HepG2 (cell line): ENCODE data around the gene MITF. TPM values are rescaled to one million over a fixed set of nuclear protein-coding genes. Genes with fewer than 3 reads are reported as not detected.

Experiments
- ATAC-seq: fragments of 200-7000 bp; cut with Tn5 transposase; 3 replicates; pipeline ENCODE4 v1.9.1; 2020; ENCODE audit warnings: mild to moderate bottlenecking, moderate library complexity
- BruUV-seq: library from RNA; stranded (reverse); fragments of 400-500 nt; replicated peaks from 2 replicates; lab custom pipeline; 2021; lab: Mats Ljungman, UMichigan
- CTCF ChIA-PET: fragments of 300-600 bp; formaldehyde crosslinking; extraction: SDS; loops from one replicate; lab custom pipeline; 2021; ENCODE audit warnings: low total read pairs, inconsistent platforms, low intra/inter-chr PET ratio; lab: Yijun Ruan, JAX
- POLR2A ChIA-PET: fragments of 350-600 bp; sonication (Branson Sonifier 250); formaldehyde crosslinking; loops from one replicate; lab custom pipeline; 2020; ENCODE audit warnings: antibody characterized with exemption, inconsistent platforms; lab: Yijun Ruan, JAX
- DNase-seq: peaks from one replicate; pipeline ENCODE4 v3.0.0-alpha.2; 2015; ENCODE audit warnings: low spot score
- FAIRE-seq: peaks from 3 replicates; lab custom pipeline; 2011; peaks lifted over from hg19 to GRCh38; lab: Jason Lieb, UNC
- H2AFZ ChIP-seq: one replicate; pipeline ENCODE4 v1.6.1; 2011; ENCODE audit warnings: low read length, inconsistent platforms
- H3K27ac ChIP-seq: fragments of 300-600 bp; 3 replicates; pipeline ENCODE4 v1.8.0; 2011; ENCODE audit warnings: mixed run types, mild to moderate bottlenecking, mixed read lengths, low read length, inconsistent platforms; ENCODE audit not compliant: insufficient read depth; ENCODE audit errors: extremely low read length
- H3K27me3 ChIP-seq, 2 experiments: fragments of 200-600 bp in 1 of 2; 2 replicates in 1 of 2; 3 replicates in 1 of 2; pipeline versions ENCODE4 v1.6.0 to v1.8.0; 2011; ENCODE audit warnings: low read length in 2 of 2, mild to moderate bottlenecking in 2 of 2, moderate library complexity in 2 of 2, inconsistent platforms in 1 of 2; ENCODE audit not compliant: insufficient read depth in 2 of 2, control insufficient read depth in 1 of 2
- H3K36me3 ChIP-seq, 2 experiments: fragments of 200-600 bp in 1 of 2; replicated peaks in 1 of 2; 2 replicates in 1 of 2; 3 replicates in 1 of 2; pipeline versions ENCODE4 v1.5.1 to v1.8.0; 2011; ENCODE audit warnings: low read length in 2 of 2, inconsistent platforms in 1 of 2; ENCODE audit not compliant: insufficient read depth in 2 of 2, control insufficient read depth in 1 of 2
- H3K4me1 ChIP-seq: 2 replicates; pipeline ENCODE4 v1.5.1; 2012; ENCODE audit warnings: low read length, inconsistent platforms; ENCODE audit not compliant: insufficient read depth
- H3K4me2 ChIP-seq: 2 replicates; pipeline ENCODE4 v1.6.0; 2011; ENCODE audit warnings: low read depth, low read length, inconsistent platforms
- H3K4me3 ChIP-seq, 3 experiments: fragments of 200-600 bp in 1 of 3; sonication (generic), shearing (Covaris generic) in 1 of 3; replicated peaks in 1 of 3; 2 replicates each; pipeline ENCODE4 v1.5.1; 2011 to 2016; ENCODE audit warnings: low read length in 3 of 3, inconsistent platforms in 2 of 3, low read depth in 2 of 3, mild to moderate bottlenecking in 2 of 3, control low read depth in 1 of 3, mixed read lengths in 1 of 3; ENCODE audit not compliant: insufficient read depth in 1 of 3
- H3K79me2 ChIP-seq: one replicate; pipeline ENCODE4 v1.6.1; 2011; ENCODE audit warnings: low read length, inconsistent platforms; ENCODE audit not compliant: insufficient read depth
- H3K9ac ChIP-seq: 2 replicates; pipeline ENCODE4 v1.6.0; 2011; ENCODE audit warnings: mild to moderate bottlenecking, low read depth, low read length, inconsistent platforms; ENCODE audit not compliant: insufficient read depth
- H3K9me3 ChIP-seq: 2 replicates; pipeline ENCODE4 v1.5.1; 2012; ENCODE audit warnings: mild to moderate bottlenecking, low read length
- H4K20me1 ChIP-seq: 2 replicates; pipeline ENCODE4 v1.6.0; 2011; ENCODE audit warnings: inconsistent platforms, mild to moderate bottlenecking, low read length, moderate library complexity; ENCODE audit not compliant: insufficient read depth
- AHR ChIP-seq: IDR thresholded peaks from 2 replicates; pipeline ENCODE4 v1.6.1; 2018; ENCODE audit warnings: missing genetic modification reagents, missing compliant biosample characterization
- ATF2 ChIP-seq: sonication (generic); formaldehyde crosslinking; IDR thresholded peaks from 2 replicates; pipeline ENCODE4 v1.4.0; 2020; ENCODE audit warnings: missing genetic modification reagents
- EZH2 ChIP-seq: conservative IDR thresholded peaks from 2 replicates; pipeline ENCODE4 v1.6.1; 2012; ENCODE audit warnings: mild to moderate bottlenecking, low read depth, low read length, moderate library complexity
- HMG20B ChIP-seq: conservative IDR thresholded peaks from 2 replicates; pipeline ENCODE4 v1.6.1; 2016; ENCODE audit warnings: missing genetic modification reagents, missing compliant biosample characterization
- HNRNPH1 ChIP-seq: fragments of 200-400 bp; formaldehyde crosslinking; optimal IDR thresholded peaks from 2 replicates; pipeline ENCODE3; 2017; ENCODE audit warnings: mild to moderate bottlenecking, low read depth, low read length
- KDM6A ChIP-seq: IDR thresholded peaks from 2 replicates; pipeline ENCODE4 v1.6.1; 2016; ENCODE audit warnings: low read depth
- KLF13 ChIP-seq: sonication (generic); formaldehyde crosslinking; IDR thresholded peaks from 2 replicates; pipeline ENCODE4 v1.4.0; 2020; ENCODE audit warnings: mild to moderate bottlenecking, missing genetic modification reagents
- NCOA5 ChIP-seq: sonication (generic); formaldehyde crosslinking; IDR thresholded peaks from 2 replicates; pipeline ENCODE4 v1.4.0; 2020; ENCODE audit warnings: missing genetic modification reagents
- NCOR1 ChIP-seq: fragments of 200-600 bp; sonication (generic); IDR thresholded peaks from 2 replicates; pipeline ENCODE4 v1.7.0; 2017; ENCODE audit warnings: antibody characterized with exemption, low read length, borderline replicate concordance
- RFX1 ChIP-seq: fragments of 450-650 bp; IDR thresholded peaks from 2 replicates; pipeline ENCODE4 v1.6.1; 2017
- SAFB2 ChIP-seq: sonication (generic); formaldehyde crosslinking; IDR thresholded peaks from 2 replicates; pipeline ENCODE4 v1.5.1; 2020; ENCODE audit warnings: missing genetic modification reagents, low read depth, mild to moderate bottlenecking, borderline replicate concordance
- SALL1 ChIP-seq: sonication (generic); formaldehyde crosslinking; IDR thresholded peaks from 2 replicates; pipeline ENCODE4 v1.8.0; 2022; ENCODE audit warnings: mild to moderate bottlenecking, missing genetic modification reagents
- ZBTB43 ChIP-seq: sonication (generic); formaldehyde crosslinking; conservative IDR thresholded peaks from 2 replicates; pipeline ENCODE4 v1.4.0; 2020; ENCODE audit warnings: missing genetic modification reagents
- ZBTB8A ChIP-seq: sonication (generic); formaldehyde crosslinking; IDR thresholded peaks from 2 replicates; pipeline ENCODE4 v1.4.0; 2020; ENCODE audit warnings: mild to moderate bottlenecking, low read depth, missing genetic modification reagents, borderline replicate concordance
- ZNF136 ChIP-seq: sonication (generic); formaldehyde crosslinking; IDR thresholded peaks from 2 replicates; pipeline ENCODE4 v1.8.1; 2022; ENCODE audit warnings: low read depth, mild to moderate bottlenecking, moderate library complexity, missing genetic modification reagents
- ZNF33B ChIP-seq: sonication (generic); formaldehyde crosslinking; IDR thresholded peaks from 2 replicates; pipeline ENCODE4 v1.5.1; 2020; ENCODE audit warnings: mild to moderate bottlenecking, missing genetic modification reagents
- WGBS: methylation state at CpG from one replicate; pipeline ENCODE4 v1.1.6; 2017; ENCODE audit warnings: low lambda C conversion rate; 5-methylcytosine and 5-hydroxymethylcytosine counted together
- in situ Hi-C: cut with HindIII; loops from 2 replicates; pipeline ENCODE4 v1.10.0; 2017; ENCODE audit warnings: low pct_unique_long_range_greater_than_20kb; ENCODE audit not compliant: extremely low pct_ligation_motif_present
- intact Hi-C: fragments of 100-400 bp; cut with micrococcal nuclease; formaldehyde crosslinking; loops from one replicate; pipeline ENCODE4 v1.10.0; 2022; ENCODE audit not compliant: unreplicated experiment
- polyA plus RNA-seq, 8 experiments: library from polyadenylated mRNA; depleted of rRNA in 3 of 8; stranded (reverse) in 7 of 8; unstranded in 1 of 8; fragments of >200 nt; fragmentation: Illumina TruSeq in 4 of 8; extraction: Trizol in 4 of 8; gene quantifications; 2 replicates each; pipeline versions ENCODE4 v1.2.1 to v1.2.3, GENCODE V29; 2011 to 2016; ENCODE audit warnings: low read depth in 4 of 8, missing spikeins in 1 of 8, mixed read lengths in 1 of 8; ENCODE audit not compliant: insufficient read depth in 1 of 8
- total RNA-seq, 5 experiments: library from RNA; depleted of rRNA; stranded (reverse); fragments of >200 nt; fragmentation: Illumina TruSeq; extraction: Trizol; gene quantifications; 2 replicates each; pipeline ENCODE4 v1.2.3, GENCODE V29; 2016; ENCODE audit warnings: low read depth in 1 of 5
- TF ChIP-seq, protein P1 (sequence below), 2 experiments: sonication (generic) in 1 of 2; formaldehyde crosslinking in 1 of 2; IDR thresholded peaks; 2 replicates each; pipeline versions ENCODE4 v1.4.0 to v1.6.1; 2018 to 2020; ENCODE audit warnings: missing genetic modification reagents in 2 of 2, borderline replicate concordance in 1 of 2, low read depth in 1 of 2, mild to moderate bottlenecking in 1 of 2, missing biosample characterization in 1 of 2

The MITF gene
- total and polyA plus RNA-seq, 2 of the 13 experiments (the other 11 are each of a cell fraction or from before 2014, with no cell fraction given): 0.12 to 0.38 TPM

- ChIA-PET POLR2A (no interaction called here), CTCF (no interaction called here)
- no peaks in the 10 kb centered on the region for H3K4me1 ChIP-seq
- intact Hi-C loops (no loop called here), in situ Hi-C loops (no loop called here)
- no peak overlapping the region for H3K4me2 ChIP-seq
- no peaks in the 10 kb centered on the region for H3K36me3 ChIP-seq
- no peaks in the 10 kb centered on the region; the same call in 1 of the 2 replicates for H3K9me3 ChIP-seq
- no peak overlapping the region for H3K27ac ChIP-seq
- no peaks in the 10 kb centered on the region for H4K20me1 ChIP-seq
- ATAC-seq (no peak), FAIRE-seq (no peak), DNase-seq (no peak)
- H3K9ac ChIP-seq: no peak overlapping the region
- no peak overlapping the region for H3K4me3 ChIP-seq
- no peak overlapping the region for H2AFZ ChIP-seq
- BruUV-seq: no TSS peak
- H3K79me2 ChIP-seq: no peaks in the 10 kb centered on the region
- no peaks in the 10 kb centered on the region for H3K27me3 ChIP-seq
- WGBS: 0% methylated on average over 3 of the region's 3 CpGs
- TF ChIP-seq HMG20B (CRISPR knock-in tag) (no peak), ZBTB43 (no peak), EZH2 (no peak), SAFB2 (CRISPR knock-in tag) (no peak), ZNF33B (CRISPR knock-in tag) (no peak), SALL1 (CRISPR knock-in tag) (no peak), KDM6A (CRISPR knock-in tag) (no peak), ZNF136 (CRISPR knock-in tag) (no peak), AHR (CRISPR knock-in tag) (no peak), NCOA5 (CRISPR knock-in tag) (no peak), ZBTB8A (CRISPR knock-in tag) (no peak), KLF13 (no peak), ATF2 (no peak), HNRNPH1 (no peak), NCOR1 (no peak), RFX1 (no peak)
- TF ChIP-seq, protein P1, sequence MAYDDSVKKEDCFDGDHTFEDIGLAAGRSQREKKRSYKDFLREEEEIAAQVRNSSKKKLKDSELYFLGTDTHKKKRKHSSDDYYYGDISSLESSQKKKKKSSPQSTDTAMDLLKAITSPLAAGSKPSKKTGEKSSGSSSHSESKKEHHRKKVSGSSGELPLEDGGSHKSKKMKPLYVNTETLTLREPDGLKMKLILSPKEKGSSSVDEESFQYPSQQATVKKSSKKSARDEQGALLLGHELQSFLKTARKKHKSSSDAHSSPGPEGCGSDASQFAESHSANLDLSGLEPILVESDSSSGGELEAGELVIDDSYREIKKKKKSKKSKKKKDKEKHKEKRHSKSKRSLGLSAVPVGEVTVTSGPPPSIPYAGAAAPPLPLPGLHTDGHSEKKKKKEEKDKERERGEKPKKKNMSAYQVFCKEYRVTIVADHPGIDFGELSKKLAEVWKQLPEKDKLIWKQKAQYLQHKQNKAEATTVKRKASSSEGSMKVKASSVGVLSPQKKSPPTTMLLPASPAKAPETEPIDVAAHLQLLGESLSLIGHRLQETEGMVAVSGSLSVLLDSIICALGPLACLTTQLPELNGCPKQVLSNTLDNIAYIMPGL (CRISPR knock-in tag; IDR thresholded peaks at IDR 0.05; ENCODE audit: borderline replicate concordance in 1 of 2, low read depth in 1 of 2): no peak
Observed at GRCh38 chr3:69830147-69830546, 90.9 kb downstream of the MITF start.
